HG03342 (cell line): ENCODE measurements around the gene TMEM150C.
"Not testable (repeated sequence)": the region's sequence is repeated elsewhere in the genome, so short reads cannot be mapped to it uniquely, and the experiment has no call there.

Source experiments
- ATAC-seq: cut with Tn5 transposase; IDR thresholded peaks from one replicate; pipeline ENCODE4 v1.9.1; 2021; ENCODE audit warnings: mild to moderate bottlenecking, moderate library complexity; ENCODE audit not compliant: unreplicated experiment

Gene TMEM150C

GRCh38 chr4:82479562-82479961 lies 82.2 kb downstream of the TMEM150C start:
- no peak for ATAC-seq

- ATAC-seq: not testable (repeated sequence)
Measured at GRCh38 chr4:82477469-82477868, 84.3 kb downstream of the TMEM150C start.

GRCh38 chr4:82475931-82476330 lies 85.9 kb downstream of the TMEM150C start:
- not testable (repeated sequence) for ATAC-seq

GRCh38 chr4:82473621-82474164 lies 88.1 kb downstream of the TMEM150C start:
- no peak for ATAC-seq

- not testable (repeated sequence) for ATAC-seq
Measured at GRCh38 chr4:82473080-82473479, 88.7 kb downstream of the TMEM150C start.

GRCh38 chr4:82469791-82470345 lies 91.9 kb downstream of the TMEM150C start:
- no peak for ATAC-seq

- ATAC-seq: no peak
Measured at GRCh38 chr4:82467471-82467870, 94.3 kb downstream of the TMEM150C start.

GRCh38 chr4:82463221-82463620 lies 98.6 kb downstream of the TMEM150C start:
- ATAC-seq: no peak

GRCh38 chr4:82462415-82462831 lies 99.4 kb downstream of the TMEM150C start:
- peak; percentile 83 for ATAC-seq

- no peak for ATAC-seq
Measured at GRCh38 chr4:82461710-82462109, 100.1 kb downstream of the TMEM150C start.

GRCh38 chr4:82458729-82459128 lies 103.1 kb downstream of the TMEM150C start:
- no peak for ATAC-seq

GRCh38 chr4:82457266-82457665 lies 104.5 kb downstream of the TMEM150C start:
- no peak for ATAC-seq

- no peak for ATAC-seq
Measured at GRCh38 chr4:82452026-82452425, 109.8 kb downstream of the TMEM150C start.

- no peak for ATAC-seq
Measured at GRCh38 chr4:82450966-82451755, 110.6 kb downstream of the TMEM150C start.

- ATAC-seq: no peak
Measured at GRCh38 chr4:82447886-82448285, 113.9 kb downstream of the TMEM150C start.

GRCh38 chr4:82439088-82439487 lies 122.7 kb downstream of the TMEM150C start:
- ATAC-seq: no peak

GRCh38 chr4:82437285-82438005 lies 124.3 kb downstream of the TMEM150C start:
- ATAC-seq: no peak

- ATAC-seq: no peak
Measured at GRCh38 chr4:82436780-82437179, 125.0 kb downstream of the TMEM150C start.

- no peak for ATAC-seq
Measured at GRCh38 chr4:82436130-82436529, 125.7 kb downstream of the TMEM150C start.

- no peak for ATAC-seq
Measured at GRCh38 chr4:82434949-82435348, 126.8 kb downstream of the TMEM150C start.

- no peak for ATAC-seq
Measured at GRCh38 chr4:82433791-82434190, 128.0 kb downstream of the TMEM150C start.
